HG02623 (cell line): ENCODE results near the gene FOXL1.

Source experiments
- ATAC-seq: cut with Tn5 transposase; IDR thresholded peaks from one replicate; pipeline ENCODE4 v1.9.1; 2021; ENCODE audit warnings: moderate library complexity; ENCODE audit not compliant: unreplicated experiment

FOXL1 gene

DNA sequence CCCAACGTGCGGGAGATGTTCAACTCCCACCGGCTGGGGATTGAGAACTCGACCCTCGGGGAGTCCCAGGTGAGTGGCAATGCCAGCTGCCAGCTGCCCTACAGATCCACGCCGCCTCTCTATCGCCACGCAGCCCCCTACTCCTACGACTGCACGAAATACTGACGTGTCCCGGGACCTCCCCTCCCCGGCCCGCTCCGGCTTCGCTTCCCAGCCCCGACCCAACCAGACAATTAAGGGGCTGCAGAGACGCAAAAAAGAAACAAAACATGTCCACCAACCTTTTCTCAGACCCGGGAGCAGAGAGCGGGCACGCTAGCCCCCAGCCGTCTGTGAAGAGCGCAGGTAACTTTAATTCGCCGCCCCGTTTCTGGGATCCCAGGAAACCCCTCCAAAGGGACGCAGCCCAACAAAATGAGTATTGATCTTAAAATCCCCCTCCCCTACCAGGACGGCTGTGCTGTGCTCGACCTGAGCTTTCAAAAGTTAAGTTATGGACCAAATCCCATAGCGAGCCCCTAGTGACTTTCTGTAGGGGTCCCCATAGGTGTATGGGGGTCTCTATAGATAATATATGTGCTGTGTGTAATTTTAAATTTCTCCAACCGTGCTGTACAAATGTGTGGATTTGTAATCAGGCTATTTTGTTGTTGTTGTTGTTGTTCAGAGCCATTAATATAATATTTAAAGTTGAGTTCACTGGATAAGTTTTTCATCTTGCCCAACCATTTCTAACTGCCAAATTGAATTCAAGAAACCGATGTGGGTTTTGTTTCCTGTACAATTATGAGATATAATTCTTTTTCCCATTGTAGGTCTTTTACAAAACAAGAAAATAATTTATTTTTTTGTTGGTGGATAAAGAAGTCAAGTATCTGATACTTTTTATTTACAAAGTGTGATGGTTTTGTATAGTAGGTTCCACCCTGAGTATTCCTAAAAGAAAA is 9.4 kb upstream of the FOXL1 start:
- ATAC-seq, result no peak

- ATAC-seq, result no peak
These were observed 8.5 kb upstream of the FOXL1 start for GRCh38 chr16:86569701-86570447.

GRCh38 chr16:86570558-86571529 is 7.5 kb upstream of the FOXL1 start:
- ATAC-seq, result no peak

DNA sequence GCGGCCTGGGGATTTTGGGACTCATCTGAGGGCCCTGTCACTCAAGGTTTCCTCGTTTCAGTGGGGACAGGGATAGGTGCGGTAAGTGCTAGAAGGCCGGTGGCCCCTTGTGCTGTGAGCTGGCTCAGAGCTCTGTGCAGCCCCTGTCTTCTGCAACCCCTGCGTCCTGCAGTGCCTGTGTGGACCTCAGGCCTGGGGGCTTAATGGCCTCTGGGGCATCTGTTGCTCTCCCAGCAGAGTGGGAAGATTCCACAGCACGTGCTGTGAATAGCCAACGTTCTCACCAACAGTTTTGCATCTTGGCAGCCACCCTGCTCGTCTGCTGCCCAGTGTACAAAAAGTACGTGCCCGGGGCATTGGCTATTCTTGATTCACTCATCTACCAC is 6.8 kb upstream of the FOXL1 start:
- ATAC-seq, result no peak

DNA sequence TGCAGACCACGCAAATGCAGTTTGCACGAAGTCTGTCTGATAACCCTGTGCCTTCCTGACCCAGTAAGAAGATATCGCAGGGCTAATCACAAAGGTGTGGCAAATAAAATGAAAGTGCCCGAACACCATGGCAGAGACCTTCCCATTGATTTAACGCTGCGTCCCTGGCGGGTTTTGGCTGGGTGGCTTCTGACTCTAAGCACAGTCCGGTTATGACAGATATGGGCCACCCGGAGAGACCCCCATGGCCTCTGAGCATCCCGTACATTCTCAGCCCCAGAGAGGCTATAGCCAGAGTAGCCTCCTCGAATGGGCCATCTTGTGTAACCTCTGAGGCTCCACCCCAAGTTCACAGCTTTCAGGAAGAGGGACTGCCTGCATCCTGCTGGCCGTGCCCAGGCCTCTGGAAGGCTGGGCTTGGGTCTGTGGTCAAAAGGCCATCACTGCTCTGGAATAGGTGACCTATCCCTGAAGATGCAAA is 6.3 kb upstream of the FOXL1 start:
- ATAC-seq, result no peak

DNA sequence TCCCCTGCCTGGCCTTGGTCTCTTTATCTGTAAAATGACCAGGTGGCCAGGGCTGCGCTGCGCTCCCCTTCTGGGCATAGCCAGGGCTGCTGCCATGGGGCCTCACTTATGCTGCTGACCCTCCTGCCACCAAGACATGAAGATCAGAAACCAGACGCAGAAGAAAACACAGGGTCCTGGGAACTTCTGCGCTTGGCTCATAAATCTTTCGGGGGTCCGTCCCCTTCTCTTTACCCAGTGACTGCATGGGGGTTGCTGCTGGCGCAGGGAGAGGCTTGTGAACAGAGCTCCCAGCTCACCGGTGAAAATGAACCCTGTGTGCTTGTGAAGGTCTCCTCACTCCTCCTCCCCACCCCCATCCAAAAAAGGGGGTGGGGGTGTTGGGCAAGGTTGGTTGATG is 5.7 kb upstream of the FOXL1 start:
- no peak for ATAC-seq

DNA sequence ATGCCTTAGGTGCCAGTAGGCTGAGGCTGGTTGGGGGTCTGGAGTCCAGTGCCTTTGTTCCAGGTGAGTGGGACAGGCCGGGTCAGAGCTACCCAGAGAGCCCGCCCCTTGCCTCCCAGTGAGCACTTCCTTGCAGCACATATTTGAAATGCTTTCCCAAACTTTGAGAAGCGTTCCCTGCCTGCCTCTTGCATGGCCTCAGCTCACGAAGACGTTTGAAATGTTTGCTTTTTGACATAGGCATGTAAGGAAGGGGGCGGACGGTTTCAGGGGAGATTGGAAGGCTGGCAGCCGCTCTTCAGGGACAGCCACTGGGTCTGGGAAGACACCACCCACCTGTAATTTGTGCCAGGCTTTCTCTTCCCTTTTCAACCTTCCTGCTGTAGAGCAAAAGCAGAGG is 5.1 kb upstream of the FOXL1 start:
- no peak for ATAC-seq

DNA sequence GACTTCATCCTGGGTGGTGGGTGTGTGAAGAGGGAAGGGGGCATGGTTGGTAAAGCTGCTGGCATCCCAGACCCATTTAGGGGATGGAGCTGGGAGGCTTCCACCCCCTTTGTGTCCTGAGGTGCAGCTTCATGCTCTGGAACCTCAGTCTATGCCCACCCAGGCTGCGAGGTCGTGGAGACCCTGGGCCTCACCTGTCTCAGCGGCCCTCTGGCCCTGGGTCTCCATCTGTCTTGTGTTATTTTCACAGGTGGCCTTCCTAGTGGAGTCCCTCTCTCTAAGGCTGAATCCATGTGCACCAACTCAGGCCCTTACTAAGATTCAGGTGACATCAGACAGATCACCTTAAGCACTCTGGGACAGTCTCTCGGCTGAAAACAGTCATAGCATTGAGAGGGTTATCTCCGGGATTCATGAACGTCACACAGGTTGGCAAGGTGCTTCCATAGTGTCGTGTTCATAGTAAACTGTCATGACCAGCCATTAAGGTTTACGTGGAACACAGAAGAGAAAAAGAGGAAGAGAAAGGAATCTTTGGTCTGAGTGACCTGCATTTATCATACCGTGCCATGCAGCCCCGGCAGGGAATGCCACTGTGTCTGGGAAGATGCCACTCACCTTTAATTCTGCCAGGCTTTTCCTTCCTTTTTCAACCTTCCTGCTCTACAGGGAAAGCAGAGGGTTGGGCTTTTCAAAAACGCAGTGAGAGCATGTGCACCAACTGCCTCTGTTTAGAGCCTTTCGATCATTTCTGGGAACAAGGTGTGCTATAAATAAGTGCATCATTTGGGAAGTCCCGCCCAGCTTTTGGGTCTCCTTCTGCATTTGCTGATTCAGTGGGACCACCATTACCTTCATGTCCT is 4.5 kb upstream of the FOXL1 start:
- ATAC-seq, result no peak

DNA sequence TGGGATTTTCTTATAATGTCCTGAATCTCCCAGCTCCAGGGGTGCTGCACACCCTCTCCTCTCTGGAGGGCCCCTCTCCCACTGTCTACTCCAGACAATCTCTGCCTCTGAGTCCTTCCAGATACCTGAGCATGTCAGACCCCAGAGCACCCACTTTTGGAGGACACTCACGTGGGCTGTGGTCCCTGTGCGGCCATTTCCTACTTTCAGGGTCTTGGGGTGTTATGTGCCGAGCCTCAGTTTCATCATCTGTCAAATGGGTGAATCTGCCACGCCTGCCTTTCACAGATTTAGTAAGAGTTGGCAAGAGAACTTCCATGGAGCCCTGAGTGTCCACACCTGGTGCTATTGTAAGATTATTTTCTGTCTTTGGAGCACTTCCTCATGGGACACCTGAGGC is 3.7 kb upstream of the FOXL1 start:
- ATAC-seq, result no peak

- no peak for ATAC-seq
These were observed 3.2 kb upstream of the FOXL1 start for GRCh38 chr16:86575095-86575685.

GRCh38 chr16:86575754-86576557 is 2.4 kb upstream of the FOXL1 start:
- no peak for ATAC-seq

DNA sequence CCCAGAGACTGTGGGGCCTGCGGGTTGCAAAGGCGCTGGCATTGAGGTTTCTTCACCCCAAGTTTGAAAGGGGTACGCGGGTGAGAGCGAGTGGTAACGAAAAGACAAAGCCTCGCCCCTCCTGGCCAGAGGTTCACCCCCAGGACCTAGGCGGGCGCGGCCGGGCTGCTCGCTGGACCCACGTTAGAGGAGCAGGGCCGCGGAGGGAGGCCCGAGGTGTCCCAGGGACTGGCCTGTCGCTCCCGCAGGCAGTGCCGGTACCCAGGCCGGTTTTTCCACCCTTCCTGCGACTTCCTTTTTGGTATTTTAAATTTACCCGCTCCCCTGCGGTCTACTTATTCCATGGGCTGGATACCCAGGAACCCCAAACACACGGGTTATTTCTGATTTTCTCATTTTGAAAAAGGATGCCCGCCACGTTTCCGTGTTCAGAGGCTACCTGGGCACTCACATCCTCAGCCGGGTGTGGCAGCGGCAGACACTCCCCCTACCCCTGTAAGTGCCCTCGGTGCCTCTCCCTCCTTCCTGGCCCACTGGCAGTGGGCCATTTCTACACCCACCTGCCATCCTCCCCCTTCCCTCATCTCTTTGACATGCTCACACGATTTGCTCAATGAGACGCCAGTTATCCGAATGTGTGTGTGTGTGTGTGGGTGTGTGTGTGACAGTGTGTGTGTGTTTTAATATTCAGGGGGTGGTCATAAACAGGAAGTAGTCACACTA is 1.6 kb upstream of the FOXL1 start:
- ATAC-seq, result no peak

- no peak for ATAC-seq
These were observed 906 bp upstream of the FOXL1 start for GRCh38 chr16:86577314-86577971.

GRCh38 chr16:86578611-86579267 is 390 bp downstream of the FOXL1 start:
- ATAC-seq, result no peak

GRCh38 chr16:86579268-86580062 is 1.1 kb downstream of the FOXL1 start:
- ATAC-seq, result no peak
